WERI-Rb-1 (cell line): ENCODE data around the gene NTRK2.

Source experiments
- DNase-seq: peaks from one replicate; pipeline ENCODE4 v3.0.0-alpha.2; 2020
- H3K27ac ChIP-seq: fragments of 250-450 bp; sonication (Bioruptor Pico); 2 replicates; pipeline ENCODE4 v1.5.1; 2020; ENCODE audit warnings: mild to moderate bottlenecking, moderate library complexity
- H3K27me3 ChIP-seq: fragments of 250-450 bp; sonication (Bioruptor Pico); 2 replicates; pipeline ENCODE4 v1.5.1; 2021; ENCODE audit warnings: mild to moderate bottlenecking, low read depth, moderate library complexity; ENCODE audit not compliant: insufficient read depth, severe bottlenecking
- H3K36me3 ChIP-seq: fragments of 250-450 bp; sonication (Bioruptor Pico); 2 replicates; pipeline ENCODE4 v1.5.1; 2020; ENCODE audit warnings: mild to moderate bottlenecking, moderate library complexity
- H3K4me3 ChIP-seq: 2 replicates; pipeline ENCODE4 v1.5.1; 2011; ENCODE audit warnings: low read depth, mild to moderate bottlenecking, control low read depth, low read length
- H3K9me3 ChIP-seq: fragments of 250-450 bp; sonication (Bioruptor Pico); 2 replicates; pipeline ENCODE4 v1.5.1; 2021; ENCODE audit warnings: mild to moderate bottlenecking, moderate library complexity; ENCODE audit not compliant: severe bottlenecking
- CTCF ChIP-seq: IDR thresholded peaks from 2 replicates; pipeline ENCODE4 v1.5.1; 2011; ENCODE audit warnings: low read depth, mild to moderate bottlenecking, control low read depth, inconsistent platforms, low read length

Gene NTRK2

GRCh38 chr9:84899326-84899725 is 229.8 kb downstream of the NTRK2 start:
- Histone ChIP-seq H3K36me3 (no peaks in the 10 kb centered on the region), H3K4me3 (no peak overlapping the region), H3K9me3 (no peaks in the 10 kb centered on the region), H3K27ac (no peak overlapping the region), H3K27me3 (peaks cover 58% of the 10 kb centered on the region)
- TF ChIP-seq CTCF = no peak
- DNase-seq = no peak

GRCh38 chr9:84900421-84900820 is 230.9 kb downstream of the NTRK2 start:
- no peak overlapping the region for H3K4me3 ChIP-seq
- no peaks in the 10 kb centered on the region for H3K9me3 ChIP-seq
- no peak for TF ChIP-seq CTCF
- H3K27ac ChIP-seq = no peak overlapping the region
- H3K27me3 ChIP-seq = peaks cover 53% of the 10 kb centered on the region
- no peak for DNase-seq
- no peaks in the 10 kb centered on the region for H3K36me3 ChIP-seq

GRCh38 chr9:84903963-84904362 is 234.4 kb downstream of the NTRK2 start:
- DNase-seq = no peak
- no peak overlapping the region for H3K4me3 ChIP-seq
- no peak overlapping the region for H3K27ac ChIP-seq
- H3K27me3 ChIP-seq = peaks cover 57% of the 10 kb centered on the region
- no peaks in the 10 kb centered on the region for H3K9me3 ChIP-seq
- TF ChIP-seq CTCF = no peak
- no peaks in the 10 kb centered on the region for H3K36me3 ChIP-seq

GRCh38 chr9:84916769-84917168 is 247.2 kb downstream of the NTRK2 start:
- no peak for TF ChIP-seq CTCF
- peaks cover 53% of the 10 kb centered on the region for H3K27me3 ChIP-seq
- no peaks in the 10 kb centered on the region for H3K36me3 ChIP-seq
- no peaks in the 10 kb centered on the region for H3K9me3 ChIP-seq
- no peak overlapping the region for H3K4me3 ChIP-seq
- H3K27ac ChIP-seq = no peak overlapping the region
- DNase-seq = no peak

- H3K27ac ChIP-seq = no peak overlapping the region
- no peak for TF ChIP-seq CTCF
- no peaks in the 10 kb centered on the region for H3K36me3 ChIP-seq
- DNase-seq = no peak
- no peaks in the 10 kb centered on the region for H3K9me3 ChIP-seq
- peaks cover 57% of the 10 kb centered on the region for H3K27me3 ChIP-seq
- H3K4me3 ChIP-seq = no peak overlapping the region
These were observed 248.0 kb downstream of the NTRK2 start for GRCh38 chr9:84917366-84918070.

GRCh38 chr9:84919440-84919839 is 249.9 kb downstream of the NTRK2 start:
- DNase-seq = no peak
- Histone ChIP-seq H3K9me3 (no peaks in the 10 kb centered on the region), H3K4me3 (no peak overlapping the region), H3K27me3 (peaks cover 55% of the 10 kb centered on the region), H3K27ac (no peak overlapping the region), H3K36me3 (no peaks in the 10 kb centered on the region)
- no peak for TF ChIP-seq CTCF
